ENCODE measurements around the gene LRCH4. TPM values are rescaled to one million over a fixed set of nuclear protein-coding genes. Genes with fewer than 3 reads are reported as not detected.

LRCH4 gene
- total and polyA plus RNA-seq, 2 of the 13 experiments (the other 11 are each of a cell fraction or from before 2014, with no cell fraction given): 7.0 to 9.3 TPM

DNA sequence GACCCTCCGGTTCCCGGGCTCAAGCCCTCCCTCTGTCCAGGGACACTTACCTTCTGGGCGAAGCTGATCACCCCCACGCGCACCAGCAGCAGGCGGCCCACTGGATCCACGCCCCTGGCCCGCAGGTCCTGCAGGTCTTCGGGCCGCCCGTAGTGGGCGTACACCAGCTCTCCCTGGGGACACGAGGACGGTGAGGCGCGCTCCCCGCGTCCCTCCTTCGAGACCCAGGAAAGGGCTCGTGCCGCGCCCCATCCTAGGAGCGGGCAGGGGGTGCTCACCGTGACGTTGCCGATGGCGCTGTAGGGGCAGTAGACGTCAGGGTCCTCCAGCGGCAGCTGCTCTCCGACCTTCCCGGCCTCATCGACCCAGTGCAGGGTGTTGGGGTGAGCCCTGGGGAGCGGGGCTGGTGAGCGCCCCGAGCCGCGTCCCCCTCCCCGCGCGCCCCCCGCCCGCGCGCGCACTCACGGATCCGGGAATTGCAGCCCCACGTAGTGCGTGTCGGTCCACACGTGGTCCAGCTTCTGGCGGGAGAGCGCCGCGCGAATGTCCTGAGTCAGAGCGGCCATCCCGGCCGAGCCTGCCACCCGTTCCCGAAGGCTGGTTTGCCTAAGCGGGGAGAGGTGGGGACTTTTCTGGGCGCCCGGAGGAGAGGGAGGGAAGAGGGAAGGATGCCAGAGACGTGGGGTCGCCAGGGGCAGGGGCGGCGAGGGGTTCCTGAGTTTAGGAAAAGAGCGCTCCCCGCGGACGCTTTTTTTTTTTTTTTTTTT, 47.2 kb upstream of the LRCH4 start (continued):
- TF ChIP-seq, protein P1, sequence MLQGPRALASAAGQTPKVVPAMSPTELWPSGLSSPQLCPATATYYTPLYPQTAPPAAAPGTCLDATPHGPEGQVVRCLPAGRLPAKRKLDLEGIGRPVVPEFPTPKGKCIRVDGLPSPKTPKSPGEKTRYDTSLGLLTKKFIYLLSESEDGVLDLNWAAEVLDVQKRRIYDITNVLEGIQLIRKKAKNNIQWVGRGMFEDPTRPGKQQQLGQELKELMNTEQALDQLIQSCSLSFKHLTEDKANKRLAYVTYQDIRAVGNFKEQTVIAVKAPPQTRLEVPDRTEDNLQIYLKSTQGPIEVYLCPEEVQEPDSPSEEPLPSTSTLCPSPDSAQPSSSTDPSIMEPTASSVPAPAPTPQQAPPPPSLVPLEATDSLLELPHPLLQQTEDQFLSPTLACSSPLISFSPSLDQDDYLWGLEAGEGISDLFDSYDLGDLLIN (CRISPR knock-in tag; IDR thresholded peaks at IDR 0.05; ENCODE audit: borderline replicate concordance): no peak
- TF ChIP-seq, protein P2, sequence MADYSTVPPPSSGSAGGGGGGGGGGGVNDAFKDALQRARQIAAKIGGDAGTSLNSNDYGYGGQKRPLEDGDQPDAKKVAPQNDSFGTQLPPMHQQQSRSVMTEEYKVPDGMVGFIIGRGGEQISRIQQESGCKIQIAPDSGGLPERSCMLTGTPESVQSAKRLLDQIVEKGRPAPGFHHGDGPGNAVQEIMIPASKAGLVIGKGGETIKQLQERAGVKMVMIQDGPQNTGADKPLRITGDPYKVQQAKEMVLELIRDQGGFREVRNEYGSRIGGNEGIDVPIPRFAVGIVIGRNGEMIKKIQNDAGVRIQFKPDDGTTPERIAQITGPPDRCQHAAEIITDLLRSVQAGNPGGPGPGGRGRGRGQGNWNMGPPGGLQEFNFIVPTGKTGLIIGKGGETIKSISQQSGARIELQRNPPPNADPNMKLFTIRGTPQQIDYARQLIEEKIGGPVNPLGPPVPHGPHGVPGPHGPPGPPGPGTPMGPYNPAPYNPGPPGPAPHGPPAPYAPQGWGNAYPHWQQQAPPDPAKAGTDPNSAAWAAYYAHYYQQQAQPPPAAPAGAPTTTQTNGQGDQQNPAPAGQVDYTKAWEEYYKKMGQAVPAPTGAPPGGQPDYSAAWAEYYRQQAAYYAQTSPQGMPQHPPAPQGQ (CRISPR knock-in tag; IDR thresholded peaks at IDR 0.05; ENCODE audit: borderline replicate concordance): no peak
- TF ChIP-seq TMF1 (CRISPR knock-in tag; IDR thresholded peaks at IDR 0.05; ENCODE audit: low read depth): no peak
- TF ChIP-seq, protein P3, sequence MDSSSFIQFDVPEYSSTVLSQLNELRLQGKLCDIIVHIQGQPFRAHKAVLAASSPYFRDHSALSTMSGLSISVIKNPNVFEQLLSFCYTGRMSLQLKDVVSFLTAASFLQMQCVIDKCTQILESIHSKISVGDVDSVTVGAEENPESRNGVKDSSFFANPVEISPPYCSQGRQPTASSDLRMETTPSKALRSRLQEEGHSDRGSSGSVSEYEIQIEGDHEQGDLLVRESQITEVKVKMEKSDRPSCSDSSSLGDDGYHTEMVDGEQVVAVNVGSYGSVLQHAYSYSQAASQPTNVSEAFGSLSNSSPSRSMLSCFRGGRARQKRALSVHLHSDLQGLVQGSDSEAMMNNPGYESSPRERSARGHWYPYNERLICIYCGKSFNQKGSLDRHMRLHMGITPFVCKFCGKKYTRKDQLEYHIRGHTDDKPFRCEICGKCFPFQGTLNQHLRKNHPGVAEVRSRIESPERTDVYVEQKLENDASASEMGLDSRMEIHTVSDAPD (CRISPR knock-in tag; IDR thresholded peaks at IDR 0.05): no peak
- no peak for TF ChIP-seq EEA1 (CRISPR knock-in tag; IDR thresholded peaks at IDR 0.05; ENCODE audit: borderline replicate concordance)
- TF ChIP-seq FOSL1 (CRISPR knock-in tag; IDR thresholded peaks at IDR 0.05; ENCODE audit: borderline replicate concordance): no peak
- TF ChIP-seq MAFK (conservative IDR thresholded peaks at IDR 0.05 in 1 of 2, IDR thresholded peaks at IDR 0.05 in 1 of 2; ENCODE audit: low read length in 2 of 2): no peak
- TF ChIP-seq MZF1 (CRISPR knock-in tag; IDR thresholded peaks at IDR 0.05; ENCODE audit: borderline replicate concordance): no peak
- TF ChIP-seq, protein P4, sequence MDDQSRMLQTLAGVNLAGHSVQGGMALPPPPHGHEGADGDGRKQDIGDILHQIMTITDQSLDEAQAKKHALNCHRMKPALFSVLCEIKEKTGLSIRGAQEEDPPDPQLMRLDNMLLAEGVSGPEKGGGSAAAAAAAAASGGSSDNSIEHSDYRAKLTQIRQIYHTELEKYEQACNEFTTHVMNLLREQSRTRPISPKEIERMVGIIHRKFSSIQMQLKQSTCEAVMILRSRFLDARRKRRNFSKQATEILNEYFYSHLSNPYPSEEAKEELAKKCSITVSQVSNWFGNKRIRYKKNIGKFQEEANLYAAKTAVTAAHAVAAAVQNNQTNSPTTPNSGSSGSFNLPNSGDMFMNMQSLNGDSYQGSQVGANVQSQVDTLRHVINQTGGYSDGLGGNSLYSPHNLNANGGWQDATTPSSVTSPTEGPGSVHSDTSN (CRISPR knock-in tag; IDR thresholded peaks at IDR 0.05; ENCODE audit: borderline replicate concordance): no peak
- no peak for TF ChIP-seq SIN3B (IDR thresholded peaks at IDR 0.05; ENCODE audit: low read length)
- TF ChIP-seq, protein P5, sequence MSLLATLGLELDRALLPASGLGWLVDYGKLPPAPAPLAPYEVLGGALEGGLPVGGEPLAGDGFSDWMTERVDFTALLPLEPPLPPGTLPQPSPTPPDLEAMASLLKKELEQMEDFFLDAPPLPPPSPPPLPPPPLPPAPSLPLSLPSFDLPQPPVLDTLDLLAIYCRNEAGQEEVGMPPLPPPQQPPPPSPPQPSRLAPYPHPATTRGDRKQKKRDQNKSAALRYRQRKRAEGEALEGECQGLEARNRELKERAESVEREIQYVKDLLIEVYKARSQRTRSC (CRISPR knock-in tag; IDR thresholded peaks at IDR 0.05; ENCODE audit: low read depth): no peak
- TF ChIP-seq RBFOX2 (IDR thresholded peaks at IDR 0.05; ENCODE audit: low read depth, low read length): peak; percentile 70
- TF ChIP-seq, protein P6, sequence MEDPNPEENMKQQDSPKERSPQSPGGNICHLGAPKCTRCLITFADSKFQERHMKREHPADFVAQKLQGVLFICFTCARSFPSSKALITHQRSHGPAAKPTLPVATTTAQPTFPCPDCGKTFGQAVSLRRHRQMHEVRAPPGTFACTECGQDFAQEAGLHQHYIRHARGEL (CRISPR knock-in tag; IDR thresholded peaks at IDR 0.05): no peak
- TF ChIP-seq, protein P7, sequence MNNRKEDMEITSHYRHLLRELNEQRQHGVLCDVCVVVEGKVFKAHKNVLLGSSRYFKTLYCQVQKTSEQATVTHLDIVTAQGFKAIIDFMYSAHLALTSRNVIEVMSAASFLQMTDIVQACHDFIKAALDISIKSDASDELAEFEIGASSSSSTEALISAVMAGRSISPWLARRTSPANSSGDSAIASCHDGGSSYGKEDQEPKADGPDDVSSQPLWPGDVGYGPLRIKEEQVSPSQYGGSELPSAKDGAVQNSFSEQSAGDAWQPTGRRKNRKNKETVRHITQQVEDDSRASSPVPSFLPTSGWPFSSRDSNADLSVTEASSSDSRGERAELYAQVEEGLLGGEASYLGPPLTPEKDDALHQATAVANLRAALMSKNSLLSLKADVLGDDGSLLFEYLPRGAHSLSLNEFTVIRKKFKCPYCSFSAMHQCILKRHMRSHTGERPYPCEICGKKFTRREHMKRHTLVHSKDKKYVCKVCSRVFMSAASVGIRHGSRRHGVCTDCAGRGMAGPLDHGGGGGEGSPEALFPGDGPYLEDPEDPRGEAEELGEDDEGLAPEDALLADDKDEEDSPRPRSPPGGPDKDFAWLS (CRISPR knock-in tag; IDR thresholded peaks at IDR 0.05; ENCODE audit: borderline replicate concordance): no peak
- TF ChIP-seq ELF4 (CRISPR knock-in tag; IDR thresholded peaks at IDR 0.05; ENCODE audit: borderline replicate concordance): no peak
- no peak for TF ChIP-seq SP1 (IDR thresholded peaks at IDR 0.05)
- TF ChIP-seq SP1 (CRISPR knock-in tag; IDR thresholded peaks at IDR 0.05): no peak

All from HepG2 (cell line).